ENCODE data around the gene SLC35F1. TPM values are rescaled to one million over a fixed set of nuclear protein-coding genes. Genes with fewer than 3 reads are reported as not detected.
A peak's percentile ranks its signal among the peaks of the same experiment; 100 is the strongest.

The SLC35F1 gene
- total RNA-seq, 1 experiment from 2014 or later = 4.3 TPM

- Histone ChIP-seq H4K20me1 (ENCODE audit: control insufficient read depth, insufficient read depth, insufficient read length) (no peaks in the 10 kb centered on the region), H2BK20ac (ENCODE audit: low read depth, low read length, poor library complexity, severe bottlenecking) (no peak overlapping the region), H3T11ph (ENCODE audit: low read length) (no peak overlapping the region), H2AK5ac (ENCODE audit: insufficient read length, low read length) (no peak overlapping the region), H3K27me3 (ENCODE audit: insufficient read depth, low read length) (no peaks in the 10 kb centered on the region), H4K8ac (replicated peaks; ENCODE audit: insufficient read length, low read depth, low read length) (no peak overlapping the region), H4K5ac (ENCODE audit: insufficient read length, low read depth, low read length) (no peak overlapping the region), H3K4ac (ENCODE audit: low read depth, low read length) (no peak overlapping the region), H2BK15ac (ENCODE audit: low read depth, low read length) (no peak overlapping the region), H3K79me2 (ENCODE audit: insufficient read depth, low read length) (no peaks in the 10 kb centered on the region), H3K4me1 (ENCODE audit: insufficient read depth, low read length) (no peaks in the 10 kb centered on the region; the same call in 1 of the 2 replicates), H3K56ac (ENCODE audit: insufficient read length, low read depth, low read length) (no peak overlapping the region), H3K9ac (ENCODE audit: extremely low read depth, insufficient read length, low read length) (no peak overlapping the region), H3K79me1 (ENCODE audit: insufficient read depth, low read depth, low read length, poor library complexity, severe bottlenecking) (no peaks in the 10 kb centered on the region), H4K91ac (ENCODE audit: insufficient read length, low read depth, low read length) (no peak overlapping the region), H3K18ac (ENCODE audit: insufficient read length, low read depth, low read length) (no peak overlapping the region), H2BK12ac (ENCODE audit: insufficient read length, low read depth, low read length) (no peak overlapping the region), H3K23me2 (ENCODE audit: insufficient read length, low read depth, low read length, poor library complexity, severe bottlenecking) (no peaks in the 10 kb centered on the region), H3K23ac (ENCODE audit: insufficient read length, low read depth, low read length) (no peak overlapping the region), H2AFZ (ENCODE audit: low read length) (no peak overlapping the region), H2BK5ac (ENCODE audit: insufficient read length, low read length) (no peak overlapping the region), H2BK120ac (ENCODE audit: low read depth, low read length, poor library complexity, severe bottlenecking) (no peak overlapping the region), H3K4me2 (ENCODE audit: insufficient read depth, insufficient read length, low read length) (no peak overlapping the region), H3K9me3 (ENCODE audit: control insufficient read depth, low read depth, low read length) (no peaks in the 10 kb centered on the region), H3K27ac (ENCODE audit: insufficient read length, low read depth, low read length) (no peak overlapping the region), H3K14ac (ENCODE audit: insufficient read depth, low read length) (no peak overlapping the region)
- no peak overlapping the region for H3K4me3 Mint-ChIP-seq
- H3K36me3 Mint-ChIP-seq (ENCODE audit: insufficient read depth in 1 of 3, low read depth in 3 of 3) = no peaks in the 10 kb centered on the region
- H3K27me3 Mint-ChIP-seq (ENCODE audit: low read depth) = no peaks in the 10 kb centered on the region
- H3K9me3 Mint-ChIP-seq = no peaks in the 10 kb centered on the region
- TF ChIP-seq, protein P1, sequence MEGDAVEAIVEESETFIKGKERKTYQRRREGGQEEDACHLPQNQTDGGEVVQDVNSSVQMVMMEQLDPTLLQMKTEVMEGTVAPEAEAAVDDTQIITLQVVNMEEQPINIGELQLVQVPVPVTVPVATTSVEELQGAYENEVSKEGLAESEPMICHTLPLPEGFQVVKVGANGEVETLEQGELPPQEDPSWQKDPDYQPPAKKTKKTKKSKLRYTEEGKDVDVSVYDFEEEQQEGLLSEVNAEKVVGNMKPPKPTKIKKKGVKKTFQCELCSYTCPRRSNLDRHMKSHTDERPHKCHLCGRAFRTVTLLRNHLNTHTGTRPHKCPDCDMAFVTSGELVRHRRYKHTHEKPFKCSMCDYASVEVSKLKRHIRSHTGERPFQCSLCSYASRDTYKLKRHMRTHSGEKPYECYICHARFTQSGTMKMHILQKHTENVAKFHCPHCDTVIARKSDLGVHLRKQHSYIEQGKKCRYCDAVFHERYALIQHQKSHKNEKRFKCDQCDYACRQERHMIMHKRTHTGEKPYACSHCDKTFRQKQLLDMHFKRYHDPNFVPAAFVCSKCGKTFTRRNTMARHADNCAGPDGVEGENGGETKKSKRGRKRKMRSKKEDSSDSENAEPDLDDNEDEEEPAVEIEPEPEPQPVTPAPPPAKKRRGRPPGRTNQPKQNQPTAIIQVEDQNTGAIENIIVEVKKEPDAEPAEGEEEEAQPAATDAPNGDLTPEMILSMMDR (conservative IDR thresholded peaks at IDR 0.05) = no peak
- no CpG with 5 or more reads among the region's 3 CpGs for WGBS (ENCODE audit: extremely low coverage, insufficient read length, low lambda C conversion rate)
- peak overlapping the region in 1 of 3 experiments; percentile 36; a peak in 1 of 7 replicates for H3K27ac Mint-ChIP-seq
- DNase-seq = no peak
- peaks cover 3 to 4% of the 10 kb centered on the region in 2 experiments; a peak in 2 of 4 replicates for H3K4me1 Mint-ChIP-seq
Observed at GRCh38 chr6:118187568-118188164, 280.6 kb downstream of the SLC35F1 start.
